T-helper 2 cell treated with Interferon-gamma antibody and Interleukin-4, amounts not matched to agents 5 μg/mL and 100 μg/mL, for 36 hours (primary cell): Measurements from ENCODE around the gene THADA.

Experiments used
- DNase-seq: peaks from one replicate; pipeline ENCODE4 v3.0.0; 2021; ENCODE audit warnings: low spot score
- H3K27ac Mint-ChIP-seq: one replicate; pipeline ENCODE4 v1.8.0; 2021; ENCODE audit warnings: mild to moderate bottlenecking, mixed read lengths
- H3K27me3 Mint-ChIP-seq: one replicate; pipeline ENCODE4 v1.8.0; 2021; ENCODE audit warnings: low read depth, mixed read lengths
- H3K36me3 Mint-ChIP-seq: one replicate; pipeline ENCODE4 v1.8.0; 2021; ENCODE audit warnings: low read depth, mixed read lengths
- H3K4me1 Mint-ChIP-seq: one replicate; pipeline ENCODE4 v1.8.0; 2021; ENCODE audit warnings: low read depth, mixed read lengths
- H3K4me3 Mint-ChIP-seq: one replicate; pipeline ENCODE4 v1.8.0; 2022; ENCODE audit warnings: mild to moderate bottlenecking, moderate library complexity, mixed read lengths
- H3K9me3 Mint-ChIP-seq: one replicate; pipeline ENCODE4 v1.8.0; 2021; ENCODE audit warnings: mixed read lengths

The THADA gene

DNA sequence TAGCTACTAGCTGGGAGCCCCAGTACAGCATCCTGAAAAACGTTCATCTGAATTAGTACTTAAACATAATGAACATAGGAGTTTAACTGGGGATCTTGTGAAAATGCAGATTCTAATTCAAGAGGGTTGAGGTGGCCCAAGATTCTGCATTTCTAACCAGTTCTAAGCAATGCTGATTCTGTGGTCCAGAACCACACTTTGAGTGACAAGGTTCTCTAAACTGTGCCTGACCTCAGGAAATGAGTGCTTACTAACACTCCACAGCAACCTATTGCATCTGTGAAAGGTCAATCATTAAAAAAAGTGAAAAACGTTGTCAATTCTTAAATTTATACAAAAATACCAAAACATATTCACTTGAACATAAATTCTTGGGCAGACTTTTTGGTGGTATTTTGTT is 212.3 kb downstream of the THADA start:
- no peak for DNase-seq
- H3K36me3 Mint-ChIP-seq = peaks cover 23% of the 10 kb centered on the region
- no peak overlapping the region for H3K27ac Mint-ChIP-seq
- peaks cover 37% of the 10 kb centered on the region for H3K4me1 Mint-ChIP-seq
- no peaks in the 10 kb centered on the region for H3K27me3 Mint-ChIP-seq
- H3K9me3 Mint-ChIP-seq = no peaks in the 10 kb centered on the region
- no peak overlapping the region for H3K4me3 Mint-ChIP-seq

DNA sequence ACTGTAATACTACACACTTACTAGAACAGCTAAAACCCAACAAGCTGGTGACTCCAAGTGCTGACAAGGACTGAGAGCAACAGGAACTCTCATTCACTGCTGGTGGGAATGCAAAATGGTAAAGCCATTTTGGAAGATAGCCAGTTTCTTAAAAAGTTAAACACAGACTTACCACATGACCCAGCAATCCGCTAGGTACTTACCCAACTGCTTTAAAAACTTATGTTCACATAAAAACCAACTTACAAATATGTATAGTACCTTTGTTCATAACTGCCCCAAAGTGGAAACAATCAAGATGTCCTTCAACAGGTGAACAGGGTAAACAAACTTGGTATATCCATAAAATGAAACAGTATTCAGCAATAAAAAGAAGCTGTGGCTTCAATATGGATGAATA is 216.3 kb downstream of the THADA start:
- H3K27me3 Mint-ChIP-seq = no peaks in the 10 kb centered on the region
- no peaks in the 10 kb centered on the region for H3K9me3 Mint-ChIP-seq
- H3K4me3 Mint-ChIP-seq = no peak overlapping the region
- peaks cover 20% of the 10 kb centered on the region for H3K4me1 Mint-ChIP-seq
- H3K27ac Mint-ChIP-seq = no peak overlapping the region
- H3K36me3 Mint-ChIP-seq = peaks cover 23% of the 10 kb centered on the region
- DNase-seq = no peak

DNA sequence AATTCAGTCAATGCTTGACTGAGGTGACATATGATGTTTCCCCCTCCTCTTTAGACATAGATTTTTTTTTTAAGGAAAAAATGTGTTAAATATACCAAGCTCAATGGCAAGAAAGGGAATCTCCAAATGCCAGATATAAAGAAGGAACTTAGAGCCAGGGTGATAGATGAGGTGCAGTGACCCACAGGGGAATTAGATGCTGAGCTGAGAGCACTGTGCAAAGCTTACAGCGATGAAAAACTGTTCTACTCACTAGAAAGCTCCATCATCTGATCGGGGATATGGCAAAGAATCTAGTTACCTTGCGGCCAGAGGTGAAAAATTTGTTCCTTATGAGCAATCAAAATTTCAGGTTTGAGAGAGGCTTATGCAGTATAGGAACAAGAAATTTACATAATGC is 218.5 kb downstream of the THADA start:
- no peak overlapping the region for H3K27ac Mint-ChIP-seq
- DNase-seq = no peak
- H3K4me3 Mint-ChIP-seq = no peak overlapping the region
- H3K9me3 Mint-ChIP-seq = no peaks in the 10 kb centered on the region
- peaks cover 6% of the 10 kb centered on the region for H3K4me1 Mint-ChIP-seq
- no peaks in the 10 kb centered on the region for H3K27me3 Mint-ChIP-seq
- H3K36me3 Mint-ChIP-seq = peaks cover 17% of the 10 kb centered on the region

DNA sequence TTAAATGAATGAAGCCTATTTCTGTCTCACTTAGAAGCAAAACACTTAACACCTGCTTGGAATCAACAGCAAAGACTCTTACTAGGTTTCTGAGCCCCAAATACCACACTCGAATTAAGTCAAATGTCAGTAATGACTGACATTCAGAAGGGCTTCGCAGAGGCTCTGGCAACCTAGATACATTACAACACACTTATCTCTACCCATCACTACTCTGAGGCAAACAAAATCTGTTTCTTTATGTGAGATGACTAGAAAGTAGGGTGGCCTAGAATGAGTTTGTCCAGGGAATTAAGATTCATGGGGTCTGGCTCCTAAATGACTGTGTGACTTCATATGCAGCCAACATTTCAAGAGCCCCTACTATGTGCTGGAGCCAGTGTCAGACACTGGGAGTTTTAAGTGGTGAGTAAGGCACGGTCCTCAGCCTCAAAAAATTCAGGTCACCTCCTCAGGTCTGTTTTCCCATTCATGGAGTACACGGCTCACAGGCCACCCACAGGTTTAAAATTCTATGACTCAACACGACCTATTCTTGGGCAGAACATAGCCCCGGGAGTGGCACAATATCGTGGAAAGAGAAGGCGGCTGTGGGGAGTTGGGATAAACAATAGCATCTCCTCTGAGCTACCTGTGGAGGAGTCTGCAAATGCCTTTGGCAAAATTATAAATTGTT is 219.2 kb downstream of the THADA start:
- H3K4me3 Mint-ChIP-seq = no peak overlapping the region
- no peak overlapping the region for H3K27ac Mint-ChIP-seq
- H3K9me3 Mint-ChIP-seq = no peaks in the 10 kb centered on the region
- H3K36me3 Mint-ChIP-seq = peaks cover 13% of the 10 kb centered on the region
- no peaks in the 10 kb centered on the region for H3K27me3 Mint-ChIP-seq
- DNase-seq = no peak
- peaks cover 6% of the 10 kb centered on the region for H3K4me1 Mint-ChIP-seq

DNA sequence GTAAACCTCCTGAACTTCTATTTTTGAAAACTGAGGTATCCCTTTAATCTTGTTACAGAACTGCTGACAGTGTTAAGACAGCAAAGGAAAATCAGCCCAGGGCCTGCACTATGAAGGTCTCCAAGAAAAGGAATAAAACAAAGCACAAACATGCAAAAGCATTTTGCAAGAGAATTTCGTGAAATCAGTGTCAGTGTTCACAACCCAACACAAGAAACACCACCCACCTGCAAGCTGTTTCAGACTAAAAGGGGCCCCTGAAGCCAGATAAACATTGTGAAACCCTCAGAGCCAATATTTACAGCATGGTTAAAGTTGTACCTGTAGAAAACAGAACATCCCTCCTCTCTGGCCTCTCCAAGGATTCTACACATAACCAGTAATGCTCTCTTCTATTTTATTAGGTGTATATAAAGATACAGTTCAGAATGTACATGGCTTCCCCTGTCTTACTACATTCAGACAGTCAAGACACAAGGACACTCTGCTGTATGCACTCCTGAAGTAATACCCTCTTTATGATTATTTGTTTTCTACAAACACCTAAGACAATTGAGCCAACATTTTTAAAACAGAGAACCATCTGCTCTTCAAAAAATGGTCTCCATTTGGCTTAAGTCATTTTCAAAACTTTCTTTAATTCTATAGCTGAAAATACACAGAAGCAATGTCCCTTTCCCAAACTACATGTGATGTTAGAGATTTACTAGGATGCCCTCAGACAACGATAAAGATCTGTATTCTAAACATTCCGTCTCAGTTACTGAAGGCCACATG is 219.9 kb downstream of the THADA start:
- Mint-ChIP-seq H3K9me3 (no peaks in the 10 kb centered on the region), H3K36me3 (peaks cover 10% of the 10 kb centered on the region), H3K27me3 (no peaks in the 10 kb centered on the region), H3K4me3 (no peak overlapping the region), H3K4me1 (peaks cover 6% of the 10 kb centered on the region), H3K27ac (no peak overlapping the region)
- DNase-seq = no peak

- H3K27me3 Mint-ChIP-seq = no peaks in the 10 kb centered on the region
- no peak for DNase-seq
- peaks cover 7% of the 10 kb centered on the region for H3K4me1 Mint-ChIP-seq
- no peak overlapping the region for H3K4me3 Mint-ChIP-seq
- no peaks in the 10 kb centered on the region for H3K9me3 Mint-ChIP-seq
- no peak overlapping the region for H3K27ac Mint-ChIP-seq
- H3K36me3 Mint-ChIP-seq = no peaks in the 10 kb centered on the region
Observed at GRCh38 chr2:43372416-43373081, 223.3 kb downstream of the THADA start.

DNA sequence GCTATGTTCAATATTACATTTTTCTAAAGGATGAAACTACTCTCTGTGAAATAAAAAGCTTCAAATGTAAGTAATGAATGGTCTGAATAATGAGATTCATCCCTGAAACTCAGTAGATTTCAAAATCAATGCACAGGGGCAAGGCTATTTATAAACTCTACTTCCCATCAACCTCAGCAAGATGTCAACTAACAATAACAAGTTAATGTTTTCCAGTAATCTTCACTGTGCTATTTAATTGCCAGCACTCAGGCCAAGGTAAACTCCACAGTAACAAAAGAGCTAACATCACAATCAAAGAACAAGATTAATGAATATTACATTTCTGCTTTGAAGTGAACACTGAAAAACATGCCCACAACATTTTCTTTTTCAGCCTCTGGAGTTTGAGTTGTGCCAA is 225.1 kb downstream of the THADA start:
- no peaks in the 10 kb centered on the region for H3K36me3 Mint-ChIP-seq
- DNase-seq = no peak
- H3K9me3 Mint-ChIP-seq = no peaks in the 10 kb centered on the region
- H3K27ac Mint-ChIP-seq = no peak overlapping the region
- no peaks in the 10 kb centered on the region for H3K27me3 Mint-ChIP-seq
- H3K4me3 Mint-ChIP-seq = no peak overlapping the region
- peaks cover 10% of the 10 kb centered on the region for H3K4me1 Mint-ChIP-seq

- Mint-ChIP-seq H3K27me3 (no peaks in the 10 kb centered on the region), H3K36me3 (peaks cover 2% of the 10 kb centered on the region)
Observed at GRCh38 chr2:43370146-43370545, 225.7 kb downstream of the THADA start.

GRCh38 chr2:43368483-43369385 is 227.1 kb downstream of the THADA start:
- Mint-ChIP-seq H3K36me3 (peaks cover 2% of the 10 kb centered on the region), H3K9me3 (no peaks in the 10 kb centered on the region), H3K4me1 (peaks cover 12% of the 10 kb centered on the region), H3K27ac (no peak overlapping the region), H3K27me3 (no peaks in the 10 kb centered on the region), H3K4me3 (no peak overlapping the region)
- DNase-seq = no peak

More at GRCh38 chr2:43370146-43370545, 225.7 kb downstream of the THADA start:
- no peaks in the 10 kb centered on the region for H3K9me3 Mint-ChIP-seq
- H3K4me1 Mint-ChIP-seq = peaks cover 12% of the 10 kb centered on the region
- no peak overlapping the region for H3K4me3 Mint-ChIP-seq
- no peak overlapping the region for H3K27ac Mint-ChIP-seq
- DNase-seq = no peak

DNA sequence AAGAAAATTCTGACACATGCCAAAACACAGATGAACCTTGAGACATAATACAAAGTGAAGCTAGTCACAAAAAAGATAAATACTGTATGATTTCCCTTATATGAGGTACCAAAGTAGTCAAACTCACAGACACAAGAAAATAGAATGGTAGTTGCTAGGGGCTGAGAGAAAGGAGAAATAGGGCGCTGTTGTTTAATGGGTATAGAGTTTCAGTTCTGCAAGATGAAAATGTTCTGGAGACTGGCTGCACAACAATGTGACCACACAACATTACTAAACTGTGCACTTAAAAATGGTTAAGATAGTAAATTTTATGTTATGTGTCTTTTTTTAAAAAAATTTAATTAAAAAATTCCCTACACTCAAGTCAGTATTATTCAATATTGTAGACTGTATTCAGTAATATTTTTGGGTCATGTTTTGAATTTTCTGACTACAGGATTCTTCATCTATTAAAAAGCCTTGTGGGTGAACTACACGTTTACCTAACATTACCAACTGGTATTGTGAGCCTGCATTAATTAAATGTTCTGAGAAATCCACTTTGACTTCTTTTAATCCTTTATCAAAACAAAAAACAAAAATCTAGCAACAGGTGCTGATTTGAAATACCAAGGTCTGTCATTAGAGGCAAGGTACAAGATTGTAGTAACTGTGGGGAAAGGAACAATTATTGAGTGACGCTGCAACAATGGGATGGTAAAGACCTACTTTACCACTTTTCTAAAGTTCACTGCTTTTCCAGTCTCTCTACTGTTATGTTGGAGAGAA is 228.6 kb downstream of the THADA start:
- Mint-ChIP-seq H3K4me3 (no peak overlapping the region), H3K9me3 (no peaks in the 10 kb centered on the region), H3K36me3 (peaks cover 4% of the 10 kb centered on the region), H3K27me3 (no peaks in the 10 kb centered on the region), H3K4me1 (peaks cover 12% of the 10 kb centered on the region), H3K27ac (no peak overlapping the region)
- no peak for DNase-seq

- no peaks in the 10 kb centered on the region for H3K9me3 Mint-ChIP-seq
- no peak for DNase-seq
- H3K4me1 Mint-ChIP-seq = peaks cover 8% of the 10 kb centered on the region
- H3K27ac Mint-ChIP-seq = no peak overlapping the region
- H3K27me3 Mint-ChIP-seq = no peaks in the 10 kb centered on the region
- H3K36me3 Mint-ChIP-seq = peaks cover 4% of the 10 kb centered on the region
- H3K4me3 Mint-ChIP-seq = no peak overlapping the region
Observed at GRCh38 chr2:43363120-43363519, 232.7 kb downstream of the THADA start.

DNA sequence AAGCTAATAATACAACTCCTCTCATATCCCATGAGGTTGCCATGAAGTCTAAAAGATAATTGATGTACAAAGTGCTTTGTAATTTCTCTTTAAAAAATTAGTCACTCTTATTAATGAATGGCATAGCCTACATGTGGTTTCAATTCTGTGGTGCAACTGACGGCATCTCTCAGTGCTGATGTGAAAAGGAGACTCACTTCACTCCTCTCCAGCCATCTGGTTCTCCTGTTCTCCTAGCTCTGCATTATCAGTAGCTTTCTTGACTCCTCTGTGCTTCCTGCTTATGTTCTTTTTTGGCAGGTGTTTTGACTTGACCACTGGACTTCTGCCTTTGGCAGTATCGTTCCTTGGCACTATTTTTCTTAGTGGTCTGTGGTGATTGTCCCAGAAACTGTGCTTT is 234.6 kb downstream of the THADA start:
- H3K4me1 Mint-ChIP-seq = peaks cover 6% of the 10 kb centered on the region
- H3K27me3 Mint-ChIP-seq = no peaks in the 10 kb centered on the region
- H3K4me3 Mint-ChIP-seq = no peak overlapping the region
- no peak overlapping the region for H3K27ac Mint-ChIP-seq
- H3K36me3 Mint-ChIP-seq = peaks cover 4% of the 10 kb centered on the region
- no peak for DNase-seq
- H3K9me3 Mint-ChIP-seq = no peaks in the 10 kb centered on the region

GRCh38 chr2:43360137-43360536 is 235.7 kb downstream of the THADA start:
- H3K4me1 Mint-ChIP-seq = peaks cover 2% of the 10 kb centered on the region
- no peaks in the 10 kb centered on the region for H3K9me3 Mint-ChIP-seq
- H3K36me3 Mint-ChIP-seq = peaks cover 6% of the 10 kb centered on the region
- no peak for DNase-seq
- no peak overlapping the region for H3K4me3 Mint-ChIP-seq
- no peak overlapping the region for H3K27ac Mint-ChIP-seq
- H3K27me3 Mint-ChIP-seq = no peaks in the 10 kb centered on the region
